Mucosa of descending colon (tissue), 3 donors: Measurements from ENCODE around the gene SLC22A31. TPM values are rescaled to one million over a fixed set of nuclear protein-coding genes. Genes with fewer than 3 reads are reported as not detected.

ENCODE experiments used
- ATAC-seq: fragments of 200-7000 bp; cut with Tn5 transposase; one replicate; pipeline ENCODE4 v1.9.1; 2020; ENCODE audit warnings: mild to moderate bottlenecking, moderate library complexity
- DNase-seq, 3 donors: peaks; one replicate each; pipeline ENCODE4 v3.0.0-alpha.2; 2020
- H3K36me3 ChIP-seq: fragments of 200-600 bp; one replicate; pipeline ENCODE4 v1.8.0; 2021; ENCODE audit warnings: low read depth, mild to moderate bottlenecking
- H3K4me1 ChIP-seq: fragments of 200-600 bp; one replicate; pipeline ENCODE4 v1.8.0; 2021; ENCODE audit warnings: low read depth, mild to moderate bottlenecking
- H3K4me3 ChIP-seq: fragments of 200-600 bp; one replicate; pipeline ENCODE4 v1.8.0; 2021; ENCODE audit warnings: mild to moderate bottlenecking
- H3K9me3 ChIP-seq: fragments of 200-600 bp; one replicate; pipeline ENCODE4 v1.8.0; 2021; ENCODE audit warnings: mild to moderate bottlenecking
- intact Hi-C, 2 donors: fragments of 100-400 bp; cut with DNase I in 1 of 2; cut with micrococcal nuclease in 1 of 2; formaldehyde crosslinking; loops; one replicate each; pipeline versions ENCODE4 v1.11.0 to v1.11.1; 2022; cut with DNase I, micrococcal nuclease
- total RNA-seq, 3 donors: library from RNA; stranded (reverse); fragmentation: NEBNext Ultra II Directional in 2 of 3; extraction: Animal tissue kit (Norgen Biotek cat#: 25700) in 2 of 3; gene quantifications; one replicate each; pipeline versions ENCODE4 v1.2.1 to v1.2.4, GENCODE V29; 2021 to 2023
- TF ChIP-seq, protein P1 (sequence below): fragments of 200-600 bp; IDR thresholded peaks from one replicate; pipeline ENCODE4 v1.8.0; 2022; ENCODE audit warnings: antibody characterized with exemption, mild to moderate bottlenecking
- donor health status: DM: no; HTN: no; CAD: no; lungs with moderate emphysema.
- donor health status: DM: no; HTN: no; CAD: no.
- donor health status: DM: no; HTN: yes; CAD: no.

Gene SLC22A31
- total RNA-seq, 3 donors from 2014 or later, result 0.35 to 1.8 (median 1.1) TPM

DNA sequence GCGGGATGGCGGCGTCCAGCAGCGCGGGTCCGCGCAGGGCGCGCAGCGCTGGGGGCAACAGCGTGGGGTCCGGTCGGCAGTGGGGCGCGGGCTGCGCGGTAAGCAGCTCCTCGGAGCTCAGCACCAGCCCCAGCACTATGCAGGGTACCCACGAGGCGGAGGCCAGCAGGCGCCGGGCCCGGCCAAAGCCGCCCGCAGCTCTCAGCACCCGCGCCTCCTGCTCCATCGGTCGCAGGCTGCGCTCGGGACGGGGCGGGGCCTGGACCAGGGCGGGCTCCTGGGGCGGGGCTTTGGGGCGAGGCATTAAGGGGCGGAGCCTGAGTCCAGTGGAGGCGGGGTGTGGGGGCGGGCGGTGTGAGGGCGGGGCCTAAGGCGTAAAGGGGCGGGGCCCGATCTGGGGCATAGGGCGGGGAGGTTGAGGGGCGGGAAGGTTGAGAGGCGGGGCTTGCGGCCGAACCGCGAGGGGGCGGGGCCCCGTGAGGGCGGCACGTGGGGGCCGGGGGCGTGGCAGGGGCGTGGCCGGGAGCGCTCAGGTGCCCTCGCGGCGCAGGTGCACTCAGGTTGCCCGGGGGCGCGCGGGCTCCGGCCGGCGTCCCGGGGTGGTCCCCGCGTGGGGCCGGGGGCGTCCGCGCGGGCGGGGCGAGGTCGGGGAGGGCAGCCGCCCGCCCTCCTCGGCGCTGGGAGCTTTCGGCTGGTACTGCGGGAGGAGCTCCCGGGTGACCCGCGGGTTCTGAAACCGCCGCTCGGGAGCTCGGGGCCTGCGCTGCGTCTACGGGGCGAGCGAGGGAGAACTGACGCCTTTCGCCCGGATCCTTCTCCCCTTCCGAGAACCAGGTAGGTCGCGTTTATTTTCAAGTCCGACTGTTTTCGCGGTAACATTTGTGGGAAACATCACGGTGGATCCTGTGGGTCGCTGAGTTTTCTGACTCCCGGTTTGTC is 1.4 kb upstream of the SLC22A31 start:
- H3K9me3 ChIP-seq, result no peaks in the 10 kb centered on the region
- DNase-seq (peak; percentile 89 to 93 (median 89)), ATAC-seq (peak; percentile 96)
- H3K36me3 ChIP-seq, result no peaks in the 10 kb centered on the region
- TF ChIP-seq, protein P1, sequence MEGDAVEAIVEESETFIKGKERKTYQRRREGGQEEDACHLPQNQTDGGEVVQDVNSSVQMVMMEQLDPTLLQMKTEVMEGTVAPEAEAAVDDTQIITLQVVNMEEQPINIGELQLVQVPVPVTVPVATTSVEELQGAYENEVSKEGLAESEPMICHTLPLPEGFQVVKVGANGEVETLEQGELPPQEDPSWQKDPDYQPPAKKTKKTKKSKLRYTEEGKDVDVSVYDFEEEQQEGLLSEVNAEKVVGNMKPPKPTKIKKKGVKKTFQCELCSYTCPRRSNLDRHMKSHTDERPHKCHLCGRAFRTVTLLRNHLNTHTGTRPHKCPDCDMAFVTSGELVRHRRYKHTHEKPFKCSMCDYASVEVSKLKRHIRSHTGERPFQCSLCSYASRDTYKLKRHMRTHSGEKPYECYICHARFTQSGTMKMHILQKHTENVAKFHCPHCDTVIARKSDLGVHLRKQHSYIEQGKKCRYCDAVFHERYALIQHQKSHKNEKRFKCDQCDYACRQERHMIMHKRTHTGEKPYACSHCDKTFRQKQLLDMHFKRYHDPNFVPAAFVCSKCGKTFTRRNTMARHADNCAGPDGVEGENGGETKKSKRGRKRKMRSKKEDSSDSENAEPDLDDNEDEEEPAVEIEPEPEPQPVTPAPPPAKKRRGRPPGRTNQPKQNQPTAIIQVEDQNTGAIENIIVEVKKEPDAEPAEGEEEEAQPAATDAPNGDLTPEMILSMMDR, result no peak
- H3K4me1 ChIP-seq, result peaks cover 13% of the 10 kb centered on the region
- intact Hi-C loops, result no loop called here
- H3K4me3 ChIP-seq, result no peak overlapping the region

DNA sequence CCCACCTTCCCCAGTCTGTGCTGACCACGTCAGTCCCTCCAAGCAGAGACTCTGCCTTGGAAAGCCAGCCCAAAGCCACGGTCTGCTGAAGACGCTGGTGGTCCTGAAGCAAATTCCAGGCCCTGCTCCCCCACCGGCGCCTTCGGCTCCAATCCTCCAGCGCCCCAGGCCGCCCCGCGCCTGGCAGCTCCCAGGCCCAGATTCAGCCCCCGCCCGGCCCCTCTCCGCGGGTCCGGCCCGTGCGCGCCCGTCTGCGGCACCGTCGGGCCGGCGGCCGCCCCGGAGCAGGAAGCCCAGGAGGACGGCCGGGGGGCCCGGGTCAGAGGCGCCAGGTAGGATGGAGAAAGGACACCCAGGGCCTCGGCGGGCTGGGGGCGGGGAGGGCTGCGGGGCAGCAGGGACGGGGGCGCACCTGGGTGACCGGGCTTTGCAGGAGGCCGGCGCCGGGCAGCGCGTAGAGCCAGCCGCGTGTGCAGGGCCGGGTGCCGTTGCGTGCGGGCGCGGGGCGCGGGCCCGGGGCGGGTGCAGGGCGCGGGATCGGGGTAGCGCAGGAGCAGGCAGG is 594 bp upstream of the SLC22A31 start:
- no peak for ATAC-seq
- TF ChIP-seq, protein P1, result no peak
- H3K9me3 ChIP-seq, result no peaks in the 10 kb centered on the region
- H3K4me3 ChIP-seq, result no peak overlapping the region
- H3K4me1 ChIP-seq, result peaks cover 13% of the 10 kb centered on the region
- intact Hi-C loops, result no loop called here
- no peak for DNase-seq
- H3K36me3 ChIP-seq, result no peaks in the 10 kb centered on the region

DNA sequence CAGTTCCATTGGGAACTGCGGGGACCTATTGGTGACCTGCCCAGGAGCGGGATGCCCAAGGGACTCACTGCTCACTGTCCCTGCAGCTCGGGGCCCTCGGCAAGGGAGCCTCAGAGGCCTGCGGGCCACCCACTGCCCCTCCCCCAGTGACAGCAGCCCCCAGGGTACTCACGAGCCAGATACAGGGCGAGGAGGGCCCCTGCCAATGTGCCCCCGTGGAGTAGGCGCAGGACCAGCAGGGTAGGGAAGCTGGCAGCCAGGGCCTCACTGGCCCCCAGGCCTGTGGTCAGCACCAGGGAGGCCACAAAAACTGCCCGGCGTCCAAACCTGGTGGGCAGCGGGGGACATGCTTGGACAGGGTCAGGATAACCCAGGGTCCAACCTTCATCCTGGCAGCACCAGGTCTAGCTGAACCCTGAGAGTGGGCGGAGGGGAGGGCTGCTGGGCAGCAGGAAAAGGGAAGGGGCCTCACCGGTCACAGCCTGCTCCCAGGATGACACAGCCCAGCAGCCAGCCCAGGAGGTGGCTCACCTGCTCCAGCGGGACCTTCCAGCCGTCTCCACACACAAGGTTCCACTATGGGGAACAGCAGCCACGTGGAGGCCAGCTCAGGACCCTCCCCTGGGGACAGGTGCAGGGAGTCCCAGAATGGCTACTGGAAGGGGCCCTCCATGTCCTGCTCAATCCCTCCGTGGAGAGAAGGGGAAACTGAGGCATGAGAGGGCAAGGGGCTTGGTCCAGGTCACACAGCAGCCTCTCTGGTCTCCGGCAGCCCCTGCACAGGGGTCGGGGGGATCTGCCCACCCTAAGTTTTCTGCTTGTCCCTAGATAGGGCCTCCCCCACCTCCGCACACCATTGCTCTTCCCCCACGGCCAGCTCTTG is 855 bp downstream of the SLC22A31 start:
- Histone ChIP-seq H3K4me1 (peaks cover 13% of the 10 kb centered on the region), H3K4me3 (no peak overlapping the region), H3K9me3 (no peaks in the 10 kb centered on the region), H3K36me3 (no peaks in the 10 kb centered on the region)
- TF ChIP-seq, protein P1, result no peak
- DNase-seq, result peak in 2 of 3 donors; percentile 27 to 43
- intact Hi-C loops, result no loop called here
- ATAC-seq, result no peak

DNA sequence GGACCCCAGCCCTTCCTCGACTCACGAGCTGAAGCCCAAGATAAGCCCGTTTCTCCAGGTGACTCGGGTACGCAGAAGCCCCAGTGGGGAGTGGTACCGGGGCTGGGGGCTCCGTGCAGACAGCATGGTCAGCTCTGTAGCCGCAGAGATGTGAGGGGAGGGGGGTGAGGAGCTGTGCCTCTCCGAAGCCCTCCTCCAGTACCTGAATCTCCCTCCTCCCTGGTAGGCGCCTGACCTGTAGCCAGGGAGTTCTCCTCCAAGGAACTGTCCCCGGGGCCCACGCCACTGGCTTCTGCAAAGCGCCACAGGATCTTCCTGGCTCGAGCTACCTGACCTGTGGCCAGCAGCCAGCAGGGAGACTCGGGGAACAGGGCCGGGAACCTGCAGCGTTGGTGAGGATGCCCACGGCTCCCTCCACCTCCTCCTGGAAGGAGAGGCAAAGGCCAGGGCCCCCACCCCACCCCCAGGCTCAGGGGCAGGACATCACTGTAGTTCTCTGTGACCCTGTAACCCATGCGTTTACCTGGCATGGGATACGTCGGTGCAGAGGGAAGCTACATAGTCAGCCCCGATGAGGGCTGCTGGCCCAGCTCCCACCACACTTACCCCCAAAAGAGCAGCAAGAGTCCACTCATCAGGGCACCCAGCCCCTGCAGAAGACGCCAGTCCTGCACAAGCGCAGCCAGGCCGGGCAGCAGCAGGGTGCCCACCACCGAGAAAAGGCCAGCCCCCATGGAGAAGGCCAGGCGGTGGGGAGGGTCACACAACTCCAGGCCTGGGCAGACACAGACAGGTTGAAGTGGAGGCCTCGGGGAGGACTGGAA is 1.7 kb downstream of the SLC22A31 start:
- intact Hi-C loops, result no loop called here
- DNase-seq (peak in 2 of 3 donors; percentile 15 to 50), ATAC-seq (no peak)
- H3K4me1 ChIP-seq, result peaks cover 13% of the 10 kb centered on the region
- no peaks in the 10 kb centered on the region for H3K36me3 ChIP-seq
- H3K9me3 ChIP-seq, result no peaks in the 10 kb centered on the region
- TF ChIP-seq, protein P1, result no peak
- H3K4me3 ChIP-seq, result no peak overlapping the region
